NCI-H460 (cell line): ENCODE data around the gene LPIN3. TPM values are rescaled to one million over a fixed set of nuclear protein-coding genes. Genes with fewer than 3 reads are reported as not detected.

Experiments used
- DNase-seq: peaks from one replicate; pipeline ENCODE4 v3.0.0-alpha.2; 2016; ENCODE audit warnings: low read depth; ENCODE audit errors: extremely low read depth
- total RNA-seq: library from RNA; depleted of rRNA; stranded (reverse); fragments of >200 nt; shearing (Covaris generic); gene quantifications from 2 replicates; pipeline ENCODE4 v1.2.3, GENCODE V29; 2014

The LPIN3 gene
- total RNA-seq, 1 experiment from 2014 or later = 7.6 TPM

DNA sequence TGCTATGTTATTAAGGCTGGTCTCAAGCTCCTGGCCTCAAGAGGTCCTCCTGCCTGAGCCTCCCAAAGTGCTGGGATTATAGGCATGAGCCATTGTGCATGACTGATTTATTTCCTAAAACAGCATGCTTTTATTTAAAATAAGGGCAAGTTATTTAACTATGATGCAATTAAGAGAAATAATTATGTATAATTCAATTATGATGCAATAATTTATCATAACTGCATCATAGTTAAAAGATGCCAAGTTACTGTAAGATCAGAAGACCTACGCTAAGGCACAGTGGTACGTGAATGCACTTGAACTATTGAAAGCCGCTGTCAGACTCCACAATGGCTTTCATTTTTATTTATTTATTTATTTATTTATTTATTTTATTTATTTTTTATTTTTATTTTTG is 50.3 kb downstream of the LPIN3 start:
- no peak for DNase-seq

GRCh38 chr20:41391587-41392001 is 51.0 kb downstream of the LPIN3 start:
- no peak for DNase-seq

DNA sequence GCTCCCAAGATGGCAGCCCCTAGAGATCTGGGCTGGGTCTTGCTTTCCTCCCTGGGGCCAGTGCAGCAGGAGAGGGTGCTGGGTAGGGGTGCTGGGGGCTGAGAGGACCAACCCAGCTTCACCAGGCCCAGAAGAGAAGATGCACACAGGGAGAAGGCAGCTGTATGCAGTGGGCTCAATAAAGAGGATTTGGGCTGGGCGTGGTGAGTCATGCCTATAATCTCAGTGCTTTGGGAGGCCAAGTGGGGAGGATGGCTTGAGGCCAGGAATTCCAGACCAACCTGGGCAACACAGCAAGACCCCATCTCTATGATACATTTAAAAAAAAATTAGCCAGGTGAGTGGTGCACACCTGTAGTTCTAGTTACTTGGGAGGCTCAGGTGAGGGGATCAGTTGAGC is 51.7 kb downstream of the LPIN3 start:
- no peak for DNase-seq

- no peak for DNase-seq
These were observed 52.5 kb downstream of the LPIN3 start for GRCh38 chr20:41392871-41393704.

- no peak for DNase-seq
These were observed 53.1 kb downstream of the LPIN3 start for GRCh38 chr20:41393705-41394066.

GRCh38 chr20:41394081-41394480 is 53.5 kb downstream of the LPIN3 start:
- DNase-seq = no peak

DNA sequence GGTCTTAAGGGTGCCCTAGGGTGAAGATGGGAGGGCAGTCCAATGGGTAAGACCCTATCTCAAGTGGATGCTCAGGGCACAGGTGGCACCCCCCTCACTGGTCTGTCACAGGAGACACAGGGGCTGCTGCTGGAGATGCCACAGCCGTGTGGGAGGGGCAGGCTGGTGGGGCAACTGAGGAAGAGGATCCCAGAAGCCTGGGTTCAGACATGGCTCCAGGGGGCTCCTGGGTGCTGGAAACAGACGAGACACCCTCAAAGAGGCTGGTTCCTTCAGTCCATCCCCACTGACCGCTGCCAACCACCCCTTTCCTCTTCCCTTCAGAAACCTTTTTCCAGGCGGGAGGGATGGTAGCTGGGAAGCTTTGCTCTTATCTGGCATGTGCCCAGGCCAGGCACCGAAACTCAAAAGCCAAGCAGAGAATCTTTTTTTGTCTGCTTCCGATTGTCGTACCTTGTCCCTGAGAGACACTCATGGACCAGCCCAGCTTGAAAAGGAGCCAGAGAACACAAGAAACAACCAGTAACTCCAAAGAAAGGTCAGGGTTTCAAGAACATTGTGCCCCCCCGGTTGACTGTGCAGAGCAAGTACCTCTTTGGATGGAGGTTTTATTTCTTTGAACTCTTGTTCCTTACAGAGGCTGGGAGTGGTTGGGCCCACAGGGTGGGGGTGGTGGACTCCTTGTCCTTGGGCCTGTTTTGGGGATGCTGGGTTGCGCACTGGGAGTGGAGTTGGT is 54.5 kb downstream of the LPIN3 start:
- DNase-seq = no peak

- no peak for DNase-seq
These were observed 55.3 kb downstream of the LPIN3 start for GRCh38 chr20:41395667-41396664.

DNA sequence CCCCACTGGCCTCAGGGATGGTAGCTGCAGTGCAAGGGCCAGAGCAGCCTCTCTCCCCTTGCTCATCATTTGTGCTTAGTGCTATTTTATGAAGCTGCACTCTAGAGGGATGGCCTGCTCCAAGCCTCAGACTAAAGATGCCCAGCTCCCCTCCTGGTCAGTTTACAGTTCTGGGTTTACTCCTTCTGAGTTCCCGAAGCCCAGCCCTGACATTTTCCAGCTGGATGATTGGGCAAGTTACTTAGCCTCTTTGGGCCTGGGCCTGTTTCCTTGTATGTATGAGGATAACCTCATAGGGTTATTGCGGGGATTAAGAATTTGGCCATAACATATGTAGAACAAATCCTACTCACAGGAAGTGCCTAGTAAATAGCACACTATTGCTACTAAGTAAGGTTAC is 57.8 kb downstream of the LPIN3 start:
- no peak for DNase-seq

GRCh38 chr20:41403604-41404003 is 63.0 kb downstream of the LPIN3 start:
- DNase-seq = no peak

GRCh38 chr20:41405436-41405835 is 64.8 kb downstream of the LPIN3 start:
- DNase-seq = no peak

DNA sequence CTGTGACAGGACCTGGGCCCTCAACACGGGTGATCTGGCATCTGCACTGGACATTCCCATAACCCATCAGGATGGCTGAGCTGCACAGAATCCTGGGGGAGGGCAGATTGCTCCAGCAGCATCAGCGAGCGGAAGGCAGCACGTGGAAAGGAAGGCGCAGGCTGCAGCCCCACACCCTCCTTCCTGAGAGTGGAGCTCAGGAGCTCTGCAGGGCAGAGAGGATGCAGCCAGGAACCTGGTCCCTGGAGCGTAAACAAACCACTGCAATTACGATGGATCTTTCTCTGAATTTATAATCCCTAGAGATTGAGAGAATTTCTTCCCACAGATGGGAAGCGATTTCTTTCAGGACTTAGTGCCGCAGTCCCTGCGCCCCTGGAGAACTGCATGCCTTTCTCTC is 65.7 kb downstream of the LPIN3 start:
- no peak for DNase-seq

GRCh38 chr20:41406896-41407444 is 66.3 kb downstream of the LPIN3 start:
- no peak for DNase-seq

DNA sequence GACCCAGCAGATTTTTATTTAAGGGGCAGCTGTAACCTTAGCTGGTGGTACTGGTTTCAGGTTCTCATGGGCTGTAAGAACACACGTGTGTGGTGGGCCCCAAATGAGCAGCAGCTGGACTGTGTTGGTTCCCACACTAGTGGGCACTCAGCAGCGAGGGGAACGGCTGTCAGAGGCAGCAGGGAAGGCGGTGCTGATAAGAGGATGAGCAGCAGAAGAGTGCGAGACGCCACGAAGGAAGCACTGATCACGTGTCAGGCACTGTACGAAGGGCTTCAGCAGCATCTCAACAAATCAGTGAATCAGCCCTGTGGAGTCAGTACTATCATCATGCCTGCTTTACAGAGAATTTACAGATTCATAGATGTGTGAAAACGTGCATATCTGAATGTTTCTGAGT is 67.0 kb downstream of the LPIN3 start:
- DNase-seq = no peak

DNA sequence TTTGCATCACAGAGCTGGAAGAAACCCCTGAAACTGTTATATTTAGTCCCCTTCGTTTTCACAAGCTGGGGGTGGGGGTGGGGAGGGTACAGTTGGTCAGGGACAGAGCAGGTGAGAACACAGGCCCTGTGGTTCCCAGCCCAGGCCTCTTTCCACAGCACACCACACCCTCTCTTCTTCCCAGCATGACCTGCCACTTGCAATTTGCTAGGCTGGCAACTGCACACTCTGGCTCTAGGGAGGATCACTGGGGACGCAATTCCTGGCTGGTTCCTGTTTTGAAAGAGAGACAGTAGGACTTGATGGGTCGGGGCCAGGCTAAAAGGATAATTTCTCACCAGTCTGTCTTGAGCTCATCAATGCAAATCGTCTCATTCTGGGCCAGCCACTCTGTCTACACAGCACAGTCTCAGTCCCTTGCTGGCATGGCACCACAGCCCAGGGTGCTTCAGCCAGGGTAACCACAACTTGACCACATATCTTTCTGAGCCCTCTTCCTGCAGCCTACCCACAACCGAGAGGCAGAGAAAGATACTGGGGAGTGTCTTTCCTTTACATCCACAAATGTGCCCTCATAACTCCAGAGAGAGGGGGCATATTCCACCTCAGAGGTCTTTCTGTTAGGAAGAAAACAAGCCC is 67.7 kb downstream of the LPIN3 start:
- DNase-seq = no peak

DNA sequence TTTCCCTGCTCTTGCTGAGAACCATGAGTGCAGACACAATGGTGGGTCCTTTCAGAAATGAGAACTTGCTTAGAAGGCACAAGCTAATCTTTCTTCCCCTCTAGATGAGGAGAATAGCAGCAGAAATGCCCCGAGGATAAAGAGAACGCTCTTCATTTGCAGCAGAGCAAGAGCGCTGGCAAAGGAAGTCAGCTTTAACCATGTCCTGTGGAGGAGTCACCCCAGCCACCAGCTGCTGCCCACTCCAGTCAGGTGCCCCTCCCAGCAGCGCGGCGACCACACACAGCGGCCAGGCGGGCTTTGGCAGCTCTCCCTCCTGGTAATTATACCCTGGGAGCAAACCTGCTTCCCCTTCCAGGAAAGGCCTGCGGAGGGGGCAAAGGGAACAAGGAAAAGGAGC is 68.4 kb downstream of the LPIN3 start:
- no peak for DNase-seq
